ENCODE results near the gene ROMO1.
"Not testable (repeated sequence)": the region's sequence is repeated elsewhere in the genome, so short reads cannot be mapped to it uniquely, and the experiment has no call there.

Gene ROMO1

DNA sequence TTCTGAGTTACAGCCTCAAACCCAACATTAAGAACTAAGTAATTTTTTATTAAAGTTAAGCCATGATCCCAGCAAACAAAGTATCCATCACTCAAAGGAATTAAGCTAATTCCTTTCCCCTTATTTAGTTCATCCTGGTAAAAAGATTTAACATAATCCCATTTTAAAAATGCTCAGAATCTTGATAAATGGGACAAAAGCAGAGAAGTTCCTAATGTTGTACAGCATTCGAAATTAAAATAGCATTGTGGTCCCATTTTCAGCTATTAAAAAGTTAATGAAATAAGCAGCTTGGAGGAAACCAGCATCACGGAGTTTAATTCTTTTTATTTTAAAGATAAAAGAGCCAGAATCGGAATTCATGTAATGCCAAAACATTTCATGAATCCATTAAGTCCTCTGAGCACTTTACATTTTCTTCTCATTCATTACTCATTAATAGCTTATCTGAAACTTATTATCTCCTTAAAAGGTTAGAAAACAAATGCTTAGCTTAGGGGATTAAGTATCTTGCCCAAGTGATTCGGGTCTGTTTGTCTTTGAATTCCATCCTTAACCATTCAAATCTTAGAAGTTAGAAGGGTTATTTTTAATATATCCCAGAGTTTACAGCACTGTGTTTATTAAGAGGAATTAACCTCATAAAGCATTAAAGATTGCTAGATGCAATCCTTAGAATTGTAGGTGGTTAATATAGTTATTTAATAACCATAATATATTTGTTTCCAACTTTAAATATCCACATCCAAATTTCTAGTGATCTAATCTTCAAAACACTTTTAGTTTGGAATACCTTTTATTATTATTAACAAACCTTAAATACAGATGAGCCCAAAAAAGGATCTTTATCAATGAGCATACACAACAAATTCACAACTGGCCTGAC, 31.6 kb downstream of the ROMO1 start:
- DNase-seq (ENCODE audit: low read depth): no peak

DNA sequence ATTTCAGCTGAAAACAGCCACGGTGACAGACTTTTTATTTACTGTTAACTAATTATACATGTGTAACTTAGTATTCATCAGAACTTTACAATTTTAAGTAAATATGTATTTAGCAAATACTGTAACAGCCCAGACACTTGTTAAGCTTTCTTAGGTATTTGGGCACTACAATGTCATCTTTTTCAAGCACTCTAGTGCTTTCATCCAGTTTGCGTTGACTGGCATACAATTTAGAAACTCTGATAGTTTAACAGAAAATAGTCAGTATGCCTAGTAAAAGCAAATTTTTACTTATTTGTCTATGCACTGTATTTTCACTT, 32.2 kb downstream of the ROMO1 start:
- no peak for DNase-seq (ENCODE audit: low read depth)

DNA sequence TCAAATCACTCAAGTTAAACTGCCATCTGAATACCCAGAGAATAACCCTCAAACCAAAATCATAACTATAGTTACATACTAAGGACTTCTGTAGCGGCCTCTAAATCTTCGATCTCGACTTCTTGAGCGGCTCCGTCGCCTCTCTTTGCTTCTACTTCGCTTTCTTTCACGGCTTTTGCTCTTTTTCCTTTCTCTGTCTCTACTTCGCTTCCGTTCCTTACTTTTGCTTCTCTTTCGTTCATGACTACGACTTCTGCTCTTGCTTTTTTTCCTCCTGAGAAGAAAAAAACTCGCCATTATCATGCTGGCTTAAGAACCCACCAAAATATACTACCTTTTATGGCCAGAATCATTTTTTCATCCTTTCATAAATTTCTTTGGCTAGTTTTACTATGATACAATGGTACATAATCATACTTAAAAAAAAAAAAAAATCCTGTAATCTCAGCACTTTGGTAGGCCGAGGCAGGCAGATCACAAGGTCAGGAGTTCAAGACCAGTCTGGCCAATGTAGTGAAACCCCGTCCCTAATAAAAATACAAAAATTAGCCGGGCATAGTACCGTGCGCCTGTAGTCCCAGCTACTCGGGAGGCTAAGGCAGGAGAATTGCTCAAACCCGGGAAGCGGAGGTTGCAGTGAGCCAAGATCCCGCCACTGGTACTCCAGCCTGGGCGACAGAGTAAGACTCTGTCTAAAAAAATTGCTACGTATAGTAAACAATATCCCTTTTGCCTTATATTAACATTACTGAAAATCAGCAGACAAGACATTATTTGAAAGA, 32.8 kb downstream of the ROMO1 start:
- no peak for DNase-seq (ENCODE audit: low read depth)

DNA sequence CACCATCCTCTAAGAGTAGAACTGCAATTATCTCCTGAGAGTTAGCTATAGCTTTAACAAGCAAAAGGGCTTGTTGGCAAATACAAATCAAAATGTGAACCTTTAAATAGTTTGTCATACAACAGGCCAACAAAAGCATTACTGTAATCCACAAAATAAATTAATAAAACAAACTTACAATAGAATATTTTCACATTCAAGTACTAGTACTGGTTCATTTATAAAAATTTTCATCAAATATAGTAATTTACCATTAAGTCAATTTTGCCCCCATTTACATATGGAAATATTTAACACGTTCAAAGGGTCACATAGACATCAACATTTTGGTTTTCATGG, 33.4 kb downstream of the ROMO1 start:
- no peak for DNase-seq (ENCODE audit: low read depth)

DNA sequence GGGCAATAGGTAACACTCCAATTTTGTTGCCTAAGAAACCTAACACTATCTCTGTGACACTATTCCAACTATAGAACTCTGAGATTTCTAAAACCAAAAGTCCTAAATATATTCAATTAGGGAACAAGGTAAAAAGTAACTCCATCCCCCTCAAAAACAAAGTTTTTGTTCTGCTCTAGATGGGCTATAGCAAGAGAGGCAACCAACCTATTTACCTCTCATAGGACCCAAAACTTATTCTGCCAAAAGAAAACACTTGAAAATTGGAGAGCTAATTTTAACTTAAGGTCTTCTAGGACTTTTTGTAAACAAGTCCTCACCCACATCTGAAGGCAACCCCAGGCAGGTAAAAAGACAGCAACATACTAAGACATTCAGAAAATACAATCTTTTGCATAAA, 35.2 kb downstream of the ROMO1 start:
- no peak for DNase-seq (ENCODE audit: low read depth)

DNA sequence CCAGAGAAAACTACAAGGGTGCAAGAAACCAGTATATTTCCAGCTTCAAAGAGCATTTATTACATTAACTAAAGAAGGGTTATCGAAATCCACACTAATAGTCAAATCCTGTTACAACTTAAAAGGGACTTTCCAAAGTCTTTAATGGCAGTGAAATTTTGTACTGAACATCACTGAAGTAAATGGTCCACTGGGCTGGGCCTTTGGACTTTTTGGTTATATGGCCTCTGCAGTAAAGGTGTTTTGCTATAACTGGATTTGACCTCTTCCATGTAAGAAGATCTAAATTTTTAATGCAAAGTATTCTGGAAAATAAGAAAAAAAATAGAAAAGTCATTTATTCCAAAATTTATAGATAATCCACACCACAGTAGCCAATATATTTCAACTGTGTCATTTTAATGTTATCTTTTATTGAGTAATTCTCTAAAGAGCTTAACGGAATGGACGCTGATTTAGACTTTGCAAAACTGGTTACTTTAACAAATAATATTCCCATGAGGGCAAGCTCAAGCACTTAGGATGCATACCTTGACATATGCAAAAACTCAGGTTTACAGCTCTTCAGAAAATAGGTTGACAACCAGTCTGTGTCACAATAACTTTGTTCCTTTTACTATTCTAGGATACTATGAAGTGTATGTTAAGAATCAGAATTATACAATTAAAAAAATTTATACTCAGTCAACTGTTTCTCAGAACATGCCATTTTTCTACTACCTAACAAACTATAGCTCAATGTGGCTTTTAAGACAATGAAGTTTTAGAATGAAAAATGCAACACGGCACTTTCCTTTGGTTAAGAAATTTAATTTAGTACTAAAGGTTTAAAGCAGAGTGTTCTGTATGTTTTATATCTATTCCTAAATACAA, 35.8 kb downstream of the ROMO1 start:
- no peak for DNase-seq (ENCODE audit: low read depth)

DNA sequence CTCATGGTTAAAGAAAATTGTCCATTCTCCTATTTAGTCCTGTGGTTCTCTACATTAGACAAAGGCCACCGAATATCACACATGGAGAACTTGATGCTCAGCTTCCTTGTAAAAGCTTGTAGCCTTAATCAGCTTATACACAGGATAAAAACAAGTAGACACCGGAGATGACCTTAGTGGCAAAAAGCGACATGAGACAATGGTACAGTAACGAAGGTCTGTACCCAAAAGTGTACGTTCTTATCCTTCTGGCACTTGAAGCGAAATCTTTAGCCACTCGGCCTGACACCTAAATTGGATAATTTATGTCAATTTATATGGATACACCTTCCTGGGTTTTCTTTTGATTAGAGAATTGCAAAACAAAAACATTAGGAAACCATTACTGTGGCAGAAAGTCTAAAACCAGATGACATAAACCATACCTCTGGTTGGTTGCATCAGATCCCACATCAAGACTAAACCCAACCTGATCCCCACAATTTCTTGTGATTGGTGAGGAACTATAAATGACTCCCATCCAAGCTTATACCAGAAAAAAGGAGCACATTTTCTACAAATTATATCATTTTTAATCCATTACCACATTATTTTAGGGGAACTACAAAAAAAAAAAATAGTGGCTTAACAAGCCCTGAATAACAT, 36.7 kb downstream of the ROMO1 start:
- DNase-seq (ENCODE audit: low read depth): no peak

DNA sequence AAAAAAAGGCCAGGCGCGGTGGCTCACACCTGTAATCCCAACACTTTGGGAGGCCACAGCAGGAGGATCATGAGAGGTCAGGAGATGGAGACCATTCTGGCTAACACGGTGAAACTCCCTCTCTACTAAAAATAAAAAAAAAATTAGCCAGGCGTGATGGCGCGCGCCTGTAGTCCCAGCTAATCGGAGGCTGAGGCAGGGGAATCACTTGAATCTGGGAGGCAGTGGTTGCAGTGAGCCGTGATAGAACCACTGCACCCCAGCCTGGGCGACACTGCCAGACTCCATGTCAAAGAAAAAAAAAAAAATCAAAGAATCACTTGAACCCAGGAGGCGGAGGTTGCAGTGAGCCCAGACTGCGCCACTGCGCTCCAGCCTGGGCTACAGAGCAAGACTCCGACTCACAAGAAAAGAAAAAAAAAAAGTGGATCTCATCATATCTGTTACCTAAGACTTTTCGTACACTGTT, 38.7 kb downstream of the ROMO1 start:
- DNase-seq (ENCODE audit: low read depth): no peak

DNA sequence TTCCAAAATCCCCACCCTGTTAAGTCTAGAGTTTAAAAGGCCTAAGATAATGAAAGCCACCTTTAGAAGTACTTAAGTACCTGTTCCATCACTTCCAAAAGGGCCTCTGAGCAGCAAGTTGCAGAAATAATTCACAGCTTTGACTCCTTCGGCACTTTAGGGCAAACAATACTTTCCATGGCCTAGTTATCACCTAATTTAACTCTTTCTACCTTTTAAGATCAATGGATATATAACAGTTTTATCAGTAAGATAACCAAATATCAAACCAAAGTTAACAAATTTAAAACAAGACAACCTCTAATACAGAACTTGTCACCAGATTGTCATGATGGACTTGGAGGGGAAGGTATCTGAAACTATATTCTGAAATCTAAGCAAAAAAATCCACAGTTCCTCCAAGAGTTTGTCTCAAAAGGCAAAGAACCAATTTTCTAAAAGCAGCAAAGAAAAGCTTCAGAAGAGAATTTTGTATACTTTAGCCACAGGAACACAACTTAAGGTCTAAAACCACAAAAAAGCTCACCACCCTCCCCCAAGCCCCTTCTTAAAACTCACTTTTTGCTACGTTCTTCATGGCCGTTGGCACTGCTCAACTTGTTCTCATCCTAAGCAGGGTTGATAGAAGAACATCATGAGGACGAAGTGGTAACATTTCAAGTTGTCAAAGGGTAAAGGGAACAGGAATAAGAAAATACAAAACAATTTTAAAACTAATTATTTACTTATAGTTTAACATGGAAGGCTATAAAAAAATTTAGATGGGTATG, 39.4 kb downstream of the ROMO1 start:
- DNase-seq (ENCODE audit: low read depth): no peak

DNA sequence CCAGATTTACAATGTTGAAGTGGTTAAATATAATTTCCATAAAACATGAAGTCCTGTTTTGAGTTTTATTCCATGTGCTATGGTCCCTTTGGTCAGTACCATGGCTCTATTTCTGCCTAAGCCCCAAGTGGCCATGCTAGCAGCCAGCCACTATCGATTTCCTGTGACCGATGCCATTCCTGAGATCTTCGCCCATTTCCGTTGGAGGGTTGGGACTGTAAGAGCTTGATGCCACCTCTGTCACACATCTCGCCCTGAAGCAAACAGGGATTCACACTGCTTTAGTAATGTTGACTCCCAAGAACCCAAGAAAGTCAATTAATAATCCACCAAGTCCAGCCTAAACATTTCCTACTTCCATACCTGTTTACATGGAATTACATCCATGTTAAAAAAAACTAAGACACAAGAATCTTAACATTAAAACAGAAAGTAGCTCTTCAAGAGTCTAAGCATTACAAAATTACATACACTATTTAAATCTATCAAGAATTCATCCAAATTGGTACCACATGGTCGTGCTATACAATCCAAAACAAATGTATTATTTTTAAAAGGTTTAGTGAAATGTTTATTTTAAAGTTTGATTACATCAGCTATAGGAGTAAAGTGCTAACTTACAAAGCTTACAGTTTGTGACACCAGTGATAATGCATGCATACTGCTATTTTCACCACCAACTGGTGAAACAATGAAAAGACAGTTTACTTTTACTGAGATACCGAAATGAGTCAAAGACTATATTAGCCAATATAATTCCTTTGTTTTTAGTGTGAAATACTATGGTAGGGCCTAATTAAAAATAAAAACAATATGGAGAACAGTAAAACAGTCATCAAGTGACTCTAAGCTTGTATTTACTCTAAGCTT, 40.3 kb downstream of the ROMO1 start:
- DNase-seq (ENCODE audit: low read depth): no peak

DNA sequence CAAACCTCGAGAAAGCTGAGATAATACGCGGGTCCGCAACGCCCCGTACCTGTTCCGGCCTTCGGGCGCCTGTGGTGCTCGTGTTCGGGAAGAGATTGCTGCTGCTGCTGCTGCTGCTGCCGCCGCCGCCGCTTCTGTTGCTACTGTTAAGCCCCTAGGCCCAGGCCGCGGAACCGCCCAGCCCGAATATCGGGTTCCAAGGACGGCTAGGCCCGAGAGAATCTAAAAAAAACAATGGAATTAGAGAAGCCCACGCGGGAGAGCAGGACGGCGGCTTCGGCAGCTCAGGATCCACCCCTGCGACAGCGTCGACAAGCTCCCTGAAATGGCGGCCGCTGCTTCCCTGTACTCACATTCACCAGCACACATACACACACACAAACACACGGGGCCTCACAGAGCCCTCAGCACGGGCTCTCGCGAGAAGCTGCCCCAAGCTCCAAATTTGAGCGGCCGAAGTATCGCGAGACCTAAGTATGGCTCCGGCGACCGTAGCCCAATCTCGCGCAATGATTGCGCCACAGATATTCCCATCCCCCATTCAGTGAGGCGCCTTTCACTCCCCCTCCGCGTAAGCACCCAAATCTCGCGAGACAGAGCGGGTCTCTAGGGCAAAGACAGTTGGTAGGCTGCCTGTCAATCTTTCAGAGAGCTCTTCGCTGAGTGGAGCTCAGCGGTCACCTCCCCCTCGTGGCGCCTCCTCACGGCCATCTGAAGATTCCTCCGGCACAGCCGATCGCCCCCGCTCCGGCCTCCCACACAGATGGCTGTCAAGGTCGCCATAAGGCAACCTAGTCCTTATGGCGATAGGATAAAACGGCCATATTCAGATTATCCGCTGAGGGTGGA, 42.9 kb downstream of the ROMO1 start, which contains the start of gene RBM39:
Gene RBM39 (minus strand): TSS at position 369 of the 849 bp plus-strand sequence. CDS start 1,386 bp downstream, outside the sequence.
- DNase-seq (ENCODE audit: low read depth): peak; percentile 98

DNA sequence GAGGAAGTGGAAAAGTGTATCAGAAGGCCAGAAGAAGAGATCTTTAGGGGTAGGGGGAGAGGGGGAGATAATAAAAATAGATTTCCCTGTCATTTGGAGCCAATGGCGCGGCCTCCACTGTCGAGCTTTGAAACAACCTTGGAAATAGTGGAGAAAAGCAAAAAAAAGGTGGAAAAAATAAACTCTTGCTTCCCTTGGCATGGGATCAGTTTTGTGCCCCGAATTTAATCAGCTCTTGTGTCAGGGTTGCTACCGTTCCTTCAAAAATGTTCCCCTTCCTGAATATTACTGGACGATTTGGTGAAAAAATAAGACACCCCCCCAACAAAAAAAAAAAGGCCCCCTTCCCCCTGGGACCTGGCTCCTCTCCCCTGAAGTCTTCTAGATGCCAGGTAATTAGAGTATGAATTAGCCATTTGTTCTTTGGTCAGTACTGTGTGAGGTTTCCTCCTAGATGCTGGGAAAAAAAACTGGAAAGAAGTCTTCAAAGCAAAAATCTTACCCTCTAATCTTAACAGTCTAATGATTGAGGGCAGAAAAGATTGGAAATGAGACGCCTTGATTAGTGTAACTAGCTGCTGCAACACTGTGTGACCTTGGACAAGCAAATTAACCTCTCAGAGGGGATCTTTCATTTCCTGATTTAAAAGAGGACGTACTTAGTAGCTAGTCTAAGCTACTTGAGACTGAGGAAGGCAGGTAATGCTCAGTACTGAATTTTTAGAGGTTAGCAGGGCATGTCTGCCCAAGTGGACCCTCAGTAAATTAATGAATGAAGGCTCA, 43.7 kb downstream of the ROMO1 start:
- DNase-seq (ENCODE audit: low read depth): no peak

DNA sequence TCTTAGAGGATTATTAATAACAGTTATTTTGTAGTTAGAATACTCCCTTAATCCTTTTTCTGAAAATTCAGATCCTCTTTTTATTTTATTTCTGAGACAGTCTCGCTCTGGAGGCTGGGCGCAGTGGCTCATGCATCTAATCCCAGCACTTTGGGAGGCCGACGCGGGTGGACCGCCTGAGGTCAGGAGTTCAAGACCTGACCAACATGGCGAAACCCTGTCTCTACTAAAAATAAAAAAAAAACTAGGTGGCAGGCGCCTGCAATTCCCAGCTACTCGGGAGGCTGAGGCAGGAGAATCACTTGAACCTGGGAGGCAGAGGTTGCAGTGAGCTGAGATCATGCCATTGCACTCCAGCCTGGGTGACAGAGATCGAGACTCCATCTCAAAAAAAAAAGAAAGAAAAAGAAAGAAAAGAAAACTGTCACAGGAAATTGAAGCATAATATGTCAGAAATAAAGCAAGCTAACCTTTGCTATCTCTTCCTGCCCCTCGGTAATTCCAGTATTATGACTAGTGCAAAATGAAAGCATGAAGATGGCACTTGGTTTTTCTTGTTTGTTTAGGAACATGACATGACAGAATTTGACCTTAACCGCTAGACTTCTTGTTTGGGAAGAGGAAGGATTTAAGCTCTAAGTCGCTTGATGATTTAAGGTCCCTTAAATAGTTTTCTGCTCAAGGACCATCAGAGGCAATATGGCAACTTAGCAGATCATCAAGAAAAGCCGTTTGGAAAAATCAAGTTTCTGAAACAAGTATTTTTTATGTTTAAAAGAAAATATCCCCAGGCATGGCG, 44.7 kb downstream of the ROMO1 start:
- no peak for DNase-seq (ENCODE audit: low read depth)

DNA sequence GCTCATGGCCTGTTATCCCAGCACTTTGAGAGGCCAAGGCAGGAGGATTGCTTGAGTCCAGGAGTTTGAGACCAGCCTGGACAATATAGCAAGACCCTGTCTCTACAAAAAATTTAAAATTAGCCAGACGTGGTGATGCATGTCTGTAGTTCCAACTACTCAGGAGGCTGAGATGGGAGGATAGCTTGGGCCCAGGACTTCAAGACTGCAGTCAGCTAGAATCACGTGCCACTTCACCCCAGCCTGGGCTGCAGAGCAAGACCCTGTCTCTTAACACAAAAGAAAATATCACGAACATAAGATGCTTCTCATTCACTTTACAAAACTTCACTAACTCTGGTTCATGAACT, 45.3 kb downstream of the ROMO1 start:
- DNase-seq (ENCODE audit: low read depth): not testable (repeated sequence)
